Loucy (cell line): ENCODE measurements around the gene QRICH1.
A peak's percentile ranks its signal among the peaks of the same experiment; 100 is the strongest.
"Not testable (repeated sequence)": the region's sequence is repeated elsewhere in the genome, so short reads cannot be mapped to it uniquely, and the experiment has no call there.

ENCODE experiments used
- H2AFZ ChIP-seq: fragments of 200-600 bp; sonication (generic); 2 replicates; pipeline ENCODE4 v1.6.0; 2016; ENCODE audit warnings: antibody characterized with exemption, mild to moderate bottlenecking, low read length, moderate library complexity
- H3F3A ChIP-seq: fragments of 200-600 bp; 2 replicates; pipeline ENCODE4 v1.6.0; 2016; ENCODE audit warnings: antibody characterized with exemption, low read depth, mild to moderate bottlenecking
- H3K27me3 ChIP-seq: fragments of 200-600 bp; sonication (generic); 2 replicates; pipeline ENCODE4 v1.6.1; 2014; ENCODE audit warnings: low read length, mild to moderate bottlenecking; ENCODE audit not compliant: insufficient read depth, poor library complexity, severe bottlenecking
- H3K36me3 ChIP-seq: fragments of 200-600 bp; sonication (generic); 2 replicates; pipeline ENCODE4 v1.6.1; 2016; ENCODE audit warnings: low read length; ENCODE audit not compliant: insufficient read depth
- H3K4me1 ChIP-seq: fragments of 200-600 bp; sonication (generic); 2 replicates; pipeline ENCODE4 v1.5.1; 2014; ENCODE audit warnings: low read length, mild to moderate bottlenecking; ENCODE audit not compliant: insufficient read depth, poor library complexity, severe bottlenecking
- H3K4me2 ChIP-seq: fragments of 200-600 bp; sonication (generic); 2 replicates; pipeline ENCODE4 v1.6.0; 2014; ENCODE audit warnings: antibody characterized with exemption, low read length, low read depth, mild to moderate bottlenecking; ENCODE audit not compliant: poor library complexity, severe bottlenecking
- H3K4me3 ChIP-seq: fragments of 200-600 bp; sonication (generic); 2 replicates; pipeline ENCODE4 v1.5.1; 2014; ENCODE audit warnings: low read length, mild to moderate bottlenecking, mixed read lengths; ENCODE audit not compliant: poor library complexity, severe bottlenecking
- H3K79me2 ChIP-seq: fragments of 200-600 bp; sonication (generic); 2 replicates; pipeline ENCODE4 v1.6.1; 2014; ENCODE audit warnings: low read length; ENCODE audit not compliant: insufficient read depth
- H3K9ac ChIP-seq: fragments of 200-600 bp; sonication (generic); 2 replicates; pipeline ENCODE4 v1.6.0; 2014; ENCODE audit warnings: mild to moderate bottlenecking, low read depth, low read length, moderate library complexity; ENCODE audit not compliant: poor library complexity, severe bottlenecking
- H3K9me2 ChIP-seq: fragments of 200-600 bp; sonication (generic); replicated peaks from 2 replicates; pipeline ENCODE4 v1.6.1; 2016; ENCODE audit warnings: low read depth, low read length, mixed read lengths
- H3K9me3 ChIP-seq: fragments of 200-600 bp; sonication (generic); 2 replicates; pipeline ENCODE4 v1.6.1; 2014; ENCODE audit warnings: mild to moderate bottlenecking, antibody characterized with exemption, low read length, low read depth; ENCODE audit not compliant: insufficient read depth
- H4K20me1 ChIP-seq: fragments of 200-600 bp; sonication (generic); 2 replicates; pipeline ENCODE4 v1.6.0; 2014; ENCODE audit warnings: antibody characterized with exemption, low read length, mild to moderate bottlenecking; ENCODE audit not compliant: insufficient read depth, poor library complexity, severe bottlenecking
- CTCF ChIP-seq: fragments of 200-600 bp; sonication (generic); conservative IDR thresholded peaks from 2 replicates; pipeline ENCODE4 v1.5.1; 2014; ENCODE audit warnings: mild to moderate bottlenecking, antibody characterized with exemption, low read length
- EZH2phosphoT487 ChIP-seq: fragments of 200-600 bp; IDR thresholded peaks from 2 replicates; pipeline ENCODE4 v1.6.1; 2018; ENCODE audit warnings: antibody characterized with exemption, mild to moderate bottlenecking, moderate library complexity, borderline replicate concordance

Gene QRICH1

GRCh38 chr3:49012441-49013017, 81.3 kb downstream of the QRICH1 start:
- peaks cover 10% of the 10 kb centered on the region for H3K4me1 ChIP-seq
- H3K27me3 ChIP-seq = no peaks in the 10 kb centered on the region
- no peak overlapping the region for H3K4me3 ChIP-seq
- no peaks in the 10 kb centered on the region for H3F3A ChIP-seq
- H4K20me1 ChIP-seq = peaks cover 66% of the 10 kb centered on the region
- H3K79me2 ChIP-seq = peaks cover 75% of the 10 kb centered on the region
- no peaks in the 10 kb centered on the region for H3K9me3 ChIP-seq
- no peaks in the 10 kb centered on the region for H3K9me2 ChIP-seq
- H3K36me3 ChIP-seq = peaks cover 56% of the 10 kb centered on the region; the same call in 1 of the 2 replicates
- no peak overlapping the region for H3K9ac ChIP-seq
- H2AFZ ChIP-seq = no peak overlapping the region
- H3K4me2 ChIP-seq = no peak overlapping the region
- TF ChIP-seq EZH2phosphoT487 = no peak
- no peak for TF ChIP-seq CTCF

- no peaks in the 10 kb centered on the region for H3F3A ChIP-seq
- no peaks in the 10 kb centered on the region for H3K9me2 ChIP-seq
- peak overlapping the region; percentile 22 for H3K4me2 ChIP-seq
- no peak overlapping the region for H3K4me3 ChIP-seq
- no peak overlapping the region for H2AFZ ChIP-seq
- no peaks in the 10 kb centered on the region for H3K27me3 ChIP-seq
- peaks cover 77% of the 10 kb centered on the region for H3K79me2 ChIP-seq
- H3K9me3 ChIP-seq = no peaks in the 10 kb centered on the region
- peaks cover 53% of the 10 kb centered on the region for H4K20me1 ChIP-seq
- H3K36me3 ChIP-seq = peaks cover 29% of the 10 kb centered on the region; the same call in 1 of the 2 replicates
- TF ChIP-seq CTCF (no peak), EZH2phosphoT487 (no peak)
- H3K9ac ChIP-seq = no peak overlapping the region
- peaks cover 14% of the 10 kb centered on the region for H3K4me1 ChIP-seq
Measured at GRCh38 chr3:49009396-49009795, 84.5 kb downstream of the QRICH1 start.

- not testable (repeated sequence) for H3K27me3 ChIP-seq
Measured at GRCh38 chr3:49008627-49009026, 85.2 kb downstream of the QRICH1 start.

More at GRCh38 chr3:49008627-49009026, 85.2 kb downstream of the QRICH1 start:
- H2AFZ ChIP-seq, H3K9me2 ChIP-seq, H3F3A ChIP-seq, H3K9me3 ChIP-seq: not testable (repeated sequence)
- Histone ChIP-seq H3K4me2 (peak overlapping the region; percentile 99), H3K36me3 (peaks cover 21% of the 10 kb centered on the region; the same call in 1 of the 2 replicates), H4K20me1 (peaks cover 46% of the 10 kb centered on the region), H3K79me2 (peaks cover 71% of the 10 kb centered on the region), H3K9ac (peak overlapping the region; percentile 100), H3K4me3 (peak overlapping the region; percentile 86), H3K4me1 (peaks cover 14% of the 10 kb centered on the region)
